A673 (cell line): Measurements from ENCODE around the gene KLHDC9.

Source experiments
- EZH2 ChIP-seq: fragments of 200-600 bp; sonication (generic); IDR thresholded peaks from 2 replicates; pipeline ENCODE4 v1.6.1; 2017; ENCODE audit warnings: borderline replicate concordance, low read depth, mild to moderate bottlenecking, mixed read lengths, antibody characterized with exemption, low read length; ENCODE audit not compliant: poor library complexity, severe bottlenecking
- TF ChIP-seq, protein P1 (sequence below): fragments of 300-800, 200-600 bp; sonication (generic); conservative IDR thresholded peaks from 2 replicates; pipeline ENCODE4 v1.5.1; 2017; ENCODE audit warnings: low read depth, mild to moderate bottlenecking, antibody characterized with exemption, low read length, moderate library complexity, mixed read lengths

DNA sequence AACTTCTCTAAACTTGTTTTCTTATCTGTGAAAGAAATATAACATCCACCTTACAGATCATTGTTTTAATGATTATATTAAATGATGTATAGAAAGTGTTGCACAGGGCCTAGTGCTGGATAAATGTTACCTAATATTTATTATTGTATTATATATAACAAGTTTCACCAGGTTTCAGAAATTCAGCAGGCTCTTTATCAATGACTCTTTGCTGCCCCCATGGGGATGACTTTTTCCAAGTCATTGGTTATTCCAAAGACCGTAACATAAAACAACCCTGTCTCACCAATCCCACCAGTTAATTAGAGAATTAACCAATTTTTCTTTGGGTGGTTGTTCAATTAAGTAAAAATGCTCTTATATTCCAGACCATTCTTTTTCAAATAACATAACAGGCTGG is 41.6 kb downstream of the KLHDC9 start:
- TF ChIP-seq, protein P1, sequence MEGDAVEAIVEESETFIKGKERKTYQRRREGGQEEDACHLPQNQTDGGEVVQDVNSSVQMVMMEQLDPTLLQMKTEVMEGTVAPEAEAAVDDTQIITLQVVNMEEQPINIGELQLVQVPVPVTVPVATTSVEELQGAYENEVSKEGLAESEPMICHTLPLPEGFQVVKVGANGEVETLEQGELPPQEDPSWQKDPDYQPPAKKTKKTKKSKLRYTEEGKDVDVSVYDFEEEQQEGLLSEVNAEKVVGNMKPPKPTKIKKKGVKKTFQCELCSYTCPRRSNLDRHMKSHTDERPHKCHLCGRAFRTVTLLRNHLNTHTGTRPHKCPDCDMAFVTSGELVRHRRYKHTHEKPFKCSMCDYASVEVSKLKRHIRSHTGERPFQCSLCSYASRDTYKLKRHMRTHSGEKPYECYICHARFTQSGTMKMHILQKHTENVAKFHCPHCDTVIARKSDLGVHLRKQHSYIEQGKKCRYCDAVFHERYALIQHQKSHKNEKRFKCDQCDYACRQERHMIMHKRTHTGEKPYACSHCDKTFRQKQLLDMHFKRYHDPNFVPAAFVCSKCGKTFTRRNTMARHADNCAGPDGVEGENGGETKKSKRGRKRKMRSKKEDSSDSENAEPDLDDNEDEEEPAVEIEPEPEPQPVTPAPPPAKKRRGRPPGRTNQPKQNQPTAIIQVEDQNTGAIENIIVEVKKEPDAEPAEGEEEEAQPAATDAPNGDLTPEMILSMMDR, result peak; percentile 67
- no peak for TF ChIP-seq EZH2
